Measurements from ENCODE around the gene CNOT1.

GRCh38 chr16:58481931-58482330 is 147.7 kb downstream of the CNOT1 start:
- TF ChIP-seq CTCF (IDR thresholded peaks at IDR 0.05; ENCODE audit: low read depth, low read length, missing input control) (no peak), JUND (IDR thresholded peaks at IDR 0.05) (no peak), GABPA (IDR thresholded peaks at IDR 0.05 in 1 of 2, conservative IDR thresholded peaks at IDR 0.05 in 1 of 2) (no peak)

Data from liver (tissue), 3 donors.